Stimulated activated naive B cell treated with anti-CD40 and anti-IgM and Interleukin-4, amounts not matched to agents 10 μg/mL and 1 μg/mL and 100 μg/mL, for 72 hours (primary cell): Measurements from ENCODE around the gene PRSS56.

Experiments
- ATAC-seq, 2 donors: fragments of 150-1000 bp; cut with Tn5 transposase; replicated peaks; 2 replicates each; pipeline ENCODE4 v1.10.0; 2021; ENCODE audit warnings: moderate library complexity in 1 of 2
- DNase-seq: peaks from one replicate; pipeline ENCODE4 v3.0.0; 2021
- H3K27ac Mint-ChIP-seq: one replicate; pipeline ENCODE4 v1.8.0; 2022; ENCODE audit warnings: mild to moderate bottlenecking, mixed read lengths
- H3K27me3 Mint-ChIP-seq, 2 donors: one replicate each; pipeline ENCODE4 v1.8.0; 2022; ENCODE audit warnings: mixed read lengths in 2 of 2
- H3K36me3 Mint-ChIP-seq, 2 donors: one replicate each; pipeline ENCODE4 v1.8.0; 2022; ENCODE audit warnings: mixed read lengths in 2 of 2, mild to moderate bottlenecking in 1 of 2
- H3K4me1 Mint-ChIP-seq, 2 donors: one replicate each; pipeline ENCODE4 v1.8.0; 2022; ENCODE audit warnings: mixed read lengths in 2 of 2, mild to moderate bottlenecking in 1 of 2
- H3K4me3 Mint-ChIP-seq, 2 donors: one replicate each; pipeline ENCODE4 v1.8.0; 2022; ENCODE audit warnings: mild to moderate bottlenecking in 2 of 2, mixed read lengths in 2 of 2, moderate library complexity in 1 of 2
- H3K9me3 Mint-ChIP-seq, 2 donors: one replicate each; pipeline ENCODE4 v1.8.0; 2022; ENCODE audit warnings: mixed read lengths in 2 of 2, mild to moderate bottlenecking in 1 of 2

Gene PRSS56

DNA sequence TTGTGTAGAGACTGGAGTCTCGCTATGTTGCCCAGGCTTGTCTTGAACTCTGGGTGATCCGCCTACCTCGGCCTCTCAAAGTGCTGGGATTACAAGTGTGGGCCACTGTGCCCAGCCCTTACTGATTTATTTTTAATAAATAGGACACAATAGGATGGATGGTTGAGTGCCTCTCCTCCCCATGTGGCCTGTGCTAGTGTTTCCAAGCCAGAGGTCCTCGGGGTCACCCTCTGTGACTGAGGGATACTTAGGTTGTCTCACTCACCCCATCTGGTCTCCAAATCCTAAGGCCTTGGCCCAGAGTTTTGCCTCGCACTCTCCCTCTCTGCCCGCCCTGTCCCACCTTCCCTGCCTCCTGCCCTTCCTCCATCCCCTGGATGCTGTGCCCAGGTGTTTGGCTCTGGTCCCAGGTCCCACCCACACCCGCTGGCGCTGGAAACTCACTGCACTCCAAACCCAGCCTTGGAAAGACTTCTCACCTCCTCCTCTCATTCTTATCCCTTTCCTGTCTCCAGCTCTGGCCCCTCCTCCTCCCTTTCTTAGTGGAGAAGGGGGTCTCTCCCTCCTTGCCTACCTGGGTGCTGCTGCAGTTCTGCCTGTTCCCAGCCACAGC lies 27.8 kb upstream of the PRSS56 start:
- Mint-ChIP-seq H3K36me3 (no peaks in the 10 kb centered on the region), H3K9me3 (no peaks in the 10 kb centered on the region), H3K4me3 (no peak overlapping the region), H3K27ac (no peak overlapping the region), H3K27me3 (peaks cover 34 to 53% of the 10 kb centered on the region in 2 donors), H3K4me1 (peaks cover 3 to 7% of the 10 kb centered on the region in 2 donors)
- ATAC-seq (no peak), DNase-seq (no peak)

DNA sequence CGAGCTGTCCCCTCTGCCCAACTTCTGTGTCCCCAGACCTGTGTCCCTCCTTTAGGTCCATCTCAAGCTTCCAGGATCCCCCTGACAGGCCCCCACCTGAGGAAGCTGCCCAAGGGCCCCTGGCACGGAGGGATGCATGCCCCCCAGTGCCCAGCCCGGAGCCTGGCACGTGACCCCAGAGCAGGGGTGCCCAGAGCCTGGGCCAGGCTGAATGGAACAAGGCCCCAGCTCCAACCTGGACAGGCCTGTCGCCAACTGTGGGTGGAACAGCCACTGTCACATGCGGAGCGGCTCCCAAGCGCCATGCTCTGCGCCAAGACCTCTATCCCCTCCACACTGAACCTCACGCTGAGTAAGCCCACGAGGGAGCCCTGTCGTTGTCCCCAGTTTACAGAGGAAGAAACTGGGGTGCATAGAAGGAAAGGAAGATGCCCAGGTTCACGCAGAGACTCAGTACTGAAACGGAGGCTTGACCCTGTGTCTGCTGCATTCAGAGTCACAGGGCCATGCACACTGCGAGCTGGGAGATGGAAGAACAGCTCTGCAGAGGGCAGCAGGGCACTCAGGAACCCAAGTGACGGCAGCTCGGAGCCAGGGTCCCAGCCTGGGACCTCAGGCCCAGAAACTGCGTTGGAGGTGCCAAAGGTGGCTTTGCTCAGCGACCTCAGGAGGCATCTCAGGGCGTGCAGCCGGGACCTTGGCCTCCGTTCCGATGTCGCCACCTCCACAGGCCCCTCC lies 27.1 kb upstream of the PRSS56 start:
- H3K27me3 Mint-ChIP-seq: peaks cover 34 to 52% of the 10 kb centered on the region in 2 donors
- H3K4me1 Mint-ChIP-seq: peaks cover 3% of the 10 kb centered on the region in 2 donors
- DNase-seq: no peak

DNA sequence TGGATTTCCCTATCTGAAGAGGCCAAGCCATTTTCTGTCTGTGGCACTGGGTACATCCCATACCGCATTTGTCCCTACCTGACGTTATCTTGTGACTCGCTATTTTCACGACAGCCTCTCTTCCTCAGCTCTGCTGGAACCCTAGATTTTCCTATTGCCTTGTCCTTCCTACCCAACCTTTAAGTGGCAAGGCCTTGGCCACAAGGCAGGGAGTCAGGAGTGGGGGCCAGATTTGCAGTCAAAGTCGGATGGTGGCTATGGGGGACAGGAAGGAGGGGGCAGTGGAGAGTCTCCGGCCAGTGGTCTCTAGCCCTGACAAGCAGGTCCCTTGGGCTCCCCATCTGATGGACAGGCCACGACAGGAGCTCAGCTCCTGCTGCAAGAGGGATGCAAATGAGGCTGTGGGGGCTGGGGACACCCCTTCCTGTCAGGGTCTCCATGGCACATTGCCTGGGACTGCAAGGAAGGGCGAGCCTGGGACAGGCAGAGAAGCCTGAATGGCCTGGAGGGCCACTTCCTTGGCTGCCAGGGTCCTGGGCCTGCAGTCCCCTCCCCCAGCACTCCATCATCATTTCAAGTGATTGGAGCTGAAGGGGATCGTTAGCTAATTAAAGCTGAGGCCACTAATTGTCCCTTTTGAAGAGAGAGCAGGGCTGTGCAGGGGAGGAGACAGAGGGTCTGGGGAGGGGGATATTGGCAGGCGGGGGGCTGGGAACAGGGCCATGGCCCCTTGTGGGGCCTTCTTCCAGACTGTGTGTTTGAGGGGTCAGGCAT lies 26.3 kb upstream of the PRSS56 start:
- no peak overlapping the region for H3K4me3 Mint-ChIP-seq
- H3K36me3 Mint-ChIP-seq: no peaks in the 10 kb centered on the region
- DNase-seq: no peak
- H3K4me1 Mint-ChIP-seq: peaks cover 0 to under 1% of the 10 kb centered on the region in 2 donors
- no peak for ATAC-seq
- no peaks in the 10 kb centered on the region for H3K9me3 Mint-ChIP-seq
- H3K27ac Mint-ChIP-seq: no peak overlapping the region
- H3K27me3 Mint-ChIP-seq: peaks cover 35 to 51% of the 10 kb centered on the region in 2 donors

More for the DNA sequence above, 27.1 kb upstream of the PRSS56 start:
- Mint-ChIP-seq H3K4me3 (no peak overlapping the region), H3K9me3 (no peaks in the 10 kb centered on the region), H3K36me3 (no peaks in the 10 kb centered on the region), H3K27ac (no peak overlapping the region)
- ATAC-seq: no peak

DNA sequence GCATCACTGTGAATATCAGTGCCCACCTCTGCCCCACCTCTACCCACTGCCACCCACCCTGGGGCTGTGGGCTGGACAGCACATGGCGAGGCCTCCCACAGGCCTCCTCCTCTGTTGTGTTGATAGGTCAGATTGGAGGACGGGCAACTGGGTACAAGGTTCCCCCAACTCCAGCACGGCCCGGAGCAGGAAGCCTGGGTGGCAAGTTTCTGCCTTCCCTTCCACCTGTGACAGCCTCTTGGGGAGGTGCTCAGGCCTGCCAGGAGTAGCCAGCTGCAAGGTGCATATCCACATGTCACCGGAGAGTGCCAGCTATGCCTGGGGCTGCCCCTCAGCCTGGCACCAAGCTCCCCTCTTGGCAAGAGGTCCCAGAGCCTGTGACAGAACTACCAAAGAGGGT lies 25.6 kb upstream of the PRSS56 start:
- Mint-ChIP-seq H3K36me3 (no peaks in the 10 kb centered on the region), H3K9me3 (no peaks in the 10 kb centered on the region), H3K4me3 (no peak overlapping the region), H3K27me3 (peaks cover 34 to 50% of the 10 kb centered on the region in 2 donors), H3K27ac (no peak overlapping the region), H3K4me1 (no peaks in the 10 kb centered on the region)
- DNase-seq (no peak), ATAC-seq (no peak)

DNA sequence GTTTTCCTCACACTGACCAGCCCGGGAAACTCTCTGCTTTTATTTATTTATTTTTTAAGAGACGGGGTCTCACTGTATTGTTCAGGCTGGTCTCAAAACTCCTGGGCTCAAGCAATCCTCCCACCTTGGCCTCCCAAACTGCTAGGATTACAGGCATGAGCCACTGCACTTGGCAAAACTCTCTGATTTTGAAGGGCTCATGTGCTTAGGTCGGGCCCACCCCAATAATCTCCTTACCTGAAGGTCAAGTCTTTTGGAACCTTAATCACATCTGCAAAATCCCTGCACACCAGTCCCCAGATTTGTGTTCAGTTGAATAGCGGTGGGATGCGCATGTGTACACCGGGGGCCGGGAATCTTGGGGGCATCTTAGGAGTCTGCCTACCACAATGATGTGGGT lies 24.9 kb upstream of the PRSS56 start:
- Mint-ChIP-seq H3K9me3 (no peaks in the 10 kb centered on the region), H3K4me1 (no peaks in the 10 kb centered on the region), H3K27me3 (peaks cover 35 to 47% of the 10 kb centered on the region in 2 donors), H3K27ac (no peak overlapping the region), H3K36me3 (no peaks in the 10 kb centered on the region), H3K4me3 (no peak overlapping the region)
- DNase-seq (no peak), ATAC-seq (no peak)

DNA sequence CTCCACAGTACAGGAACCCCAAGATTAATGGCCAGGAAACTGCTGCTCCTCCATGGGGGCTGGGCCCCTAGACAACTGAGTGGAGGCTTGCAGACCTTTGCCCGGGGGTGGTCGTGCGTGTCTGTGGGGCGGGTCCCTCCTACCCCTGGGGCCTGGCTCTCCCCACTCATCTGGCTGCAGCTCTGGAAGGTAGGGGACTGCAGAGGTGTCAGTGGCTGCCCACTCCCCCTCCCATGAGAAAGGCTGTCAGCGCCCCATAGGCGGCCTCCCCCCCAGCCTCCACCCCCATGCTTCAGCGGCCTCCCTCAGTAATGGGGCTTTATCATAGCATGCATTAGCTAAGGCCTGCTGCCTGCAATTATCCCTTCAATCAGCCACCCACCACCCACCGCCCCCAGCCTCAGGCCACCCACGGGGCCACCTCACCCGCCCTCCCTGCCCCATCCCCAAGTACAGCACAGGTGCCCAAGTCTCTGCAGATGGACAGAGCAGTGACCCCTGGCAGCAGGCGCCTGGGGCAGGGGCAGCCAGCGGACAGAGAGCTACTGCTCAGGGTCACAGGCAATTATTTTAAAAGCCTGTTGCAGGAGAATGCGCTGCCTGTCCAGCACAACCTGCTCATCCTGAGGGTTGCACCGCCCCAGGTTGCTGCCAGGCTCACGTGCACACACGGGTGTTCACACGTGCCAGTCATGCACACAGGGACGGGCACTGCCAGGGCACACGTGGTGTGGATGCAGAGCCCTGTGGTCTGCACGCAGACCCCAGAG lies 23.5 kb upstream of the PRSS56 start:
- no peak for ATAC-seq
- Mint-ChIP-seq H3K9me3 (no peaks in the 10 kb centered on the region), H3K27me3 (peaks cover 31 to 42% of the 10 kb centered on the region in 2 donors), H3K4me1 (no peaks in the 10 kb centered on the region), H3K4me3 (no peak overlapping the region), H3K36me3 (no peaks in the 10 kb centered on the region), H3K27ac (no peak overlapping the region)
- no peak for DNase-seq

DNA sequence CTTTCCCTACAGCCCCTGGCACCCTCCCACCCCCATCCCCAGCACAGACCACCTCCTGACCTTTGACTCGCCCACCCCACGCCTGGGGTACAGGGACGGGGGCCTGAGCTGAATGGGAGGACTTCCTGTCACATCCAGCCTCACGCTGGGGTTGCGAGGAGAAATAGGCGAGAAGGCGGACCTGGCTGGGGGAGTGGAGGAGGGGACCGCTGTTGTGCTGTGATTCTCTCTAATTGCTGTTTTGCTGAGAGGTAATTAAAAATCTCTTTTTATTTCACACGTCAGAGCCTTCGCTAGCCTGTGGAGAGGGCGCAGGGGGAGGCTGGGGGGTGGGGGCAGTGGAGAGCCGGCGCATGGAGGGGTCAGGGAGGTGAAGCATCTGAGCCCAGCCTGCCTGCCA lies 22.8 kb upstream of the PRSS56 start:
- ATAC-seq: no peak
- H3K36me3 Mint-ChIP-seq: no peaks in the 10 kb centered on the region
- H3K27me3 Mint-ChIP-seq: peaks cover 33 to 43% of the 10 kb centered on the region in 2 donors
- no peak overlapping the region for H3K27ac Mint-ChIP-seq
- H3K9me3 Mint-ChIP-seq: no peaks in the 10 kb centered on the region
- DNase-seq: no peak
- H3K4me1 Mint-ChIP-seq: peaks cover under 1 to 2% of the 10 kb centered on the region in 2 donors
- no peak overlapping the region for H3K4me3 Mint-ChIP-seq

DNA sequence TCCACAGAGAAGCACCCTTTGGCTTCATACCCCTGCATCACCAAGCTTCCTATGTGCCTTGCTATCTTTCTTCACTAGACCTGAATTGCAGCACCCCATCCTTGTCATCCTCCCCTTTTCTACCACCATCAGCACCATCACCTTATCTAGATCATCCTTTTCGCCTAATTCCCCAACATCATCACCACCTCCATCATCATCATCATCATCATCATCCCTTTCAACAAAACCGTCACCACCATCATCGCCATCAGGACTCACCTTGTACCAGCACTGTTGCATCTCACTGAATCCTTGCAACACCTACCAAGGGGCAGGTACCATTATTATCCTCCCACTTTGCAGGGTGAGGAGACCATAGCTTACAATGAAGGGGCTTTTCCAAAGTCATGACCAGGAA lies 21.7 kb upstream of the PRSS56 start:
- ATAC-seq (no peak), DNase-seq (no peak)
- H3K9me3 Mint-ChIP-seq: no peaks in the 10 kb centered on the region
- H3K4me1 Mint-ChIP-seq: peaks cover 4 to 13% of the 10 kb centered on the region in 2 donors
- H3K27ac Mint-ChIP-seq: no peak overlapping the region
- H3K36me3 Mint-ChIP-seq: no peaks in the 10 kb centered on the region
- H3K27me3 Mint-ChIP-seq: peaks cover 33 to 43% of the 10 kb centered on the region in 2 donors
- no peak overlapping the region for H3K4me3 Mint-ChIP-seq

DNA sequence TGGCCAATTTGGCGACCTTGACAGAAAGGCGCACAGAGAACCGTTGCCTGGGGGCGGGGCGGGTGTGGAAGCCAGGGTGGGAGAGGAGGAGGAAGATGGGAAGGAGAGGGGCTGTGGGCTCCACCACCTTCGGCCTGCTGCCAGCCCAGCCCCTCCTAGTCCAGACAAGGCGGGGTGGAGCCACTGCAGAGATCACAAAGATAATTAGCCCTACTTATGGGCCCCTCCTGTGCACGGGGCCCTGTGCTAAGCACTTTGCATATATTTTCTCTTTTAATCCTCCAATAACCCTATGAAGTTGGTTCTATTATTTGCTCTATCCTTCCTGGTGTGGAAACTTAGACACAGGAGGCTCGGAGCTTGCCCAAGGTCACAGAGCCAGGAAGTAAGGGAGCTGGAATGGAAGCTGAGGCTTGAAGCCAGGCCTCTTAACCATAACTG lies 18.8 kb upstream of the PRSS56 start:
- H3K36me3 Mint-ChIP-seq: no peaks in the 10 kb centered on the region
- H3K27me3 Mint-ChIP-seq: peaks cover 56 to 71% of the 10 kb centered on the region in 2 donors
- no peaks in the 10 kb centered on the region for H3K9me3 Mint-ChIP-seq
- no peak overlapping the region for H3K4me3 Mint-ChIP-seq
- DNase-seq (no peak), ATAC-seq (no peak)
- H3K27ac Mint-ChIP-seq: no peak overlapping the region
- peaks cover 12 to 22% of the 10 kb centered on the region in 2 donors for H3K4me1 Mint-ChIP-seq

DNA sequence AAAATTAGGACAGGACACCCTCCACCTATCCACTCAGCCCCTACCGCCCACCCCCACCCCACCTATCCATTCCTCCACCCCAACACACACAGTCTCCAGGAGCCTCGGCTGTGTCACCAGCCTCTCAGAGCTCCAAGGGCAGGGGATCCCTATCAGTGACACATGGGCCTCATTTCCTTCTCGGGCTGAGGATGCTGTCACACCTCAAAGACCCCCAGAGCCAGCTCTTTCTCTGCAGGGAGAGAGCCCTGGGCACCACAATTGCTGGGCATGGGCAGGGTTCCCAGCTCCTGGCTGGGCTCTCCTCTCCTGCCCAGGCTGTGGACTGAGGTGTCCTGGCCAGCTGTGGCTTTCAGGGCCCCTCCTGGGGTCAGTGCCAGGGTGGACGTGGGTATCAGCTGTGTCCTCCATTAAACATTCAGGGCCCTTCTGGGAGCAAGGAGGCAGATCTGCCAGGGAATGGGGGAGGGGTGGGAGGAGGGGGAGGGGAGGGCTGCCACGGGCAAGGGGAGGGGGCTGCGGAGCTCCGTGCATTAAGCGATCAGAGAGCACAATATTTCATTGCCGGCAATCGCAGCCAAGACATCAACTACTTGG lies 18.3 kb upstream of the PRSS56 start:
- Mint-ChIP-seq H3K27ac (no peak overlapping the region), H3K27me3 (peaks cover 59 to 75% of the 10 kb centered on the region in 2 donors), H3K4me1 (peaks cover 12 to 22% of the 10 kb centered on the region in 2 donors), H3K4me3 (no peak overlapping the region), H3K36me3 (no peaks in the 10 kb centered on the region), H3K9me3 (no peaks in the 10 kb centered on the region)
- no peak for DNase-seq
- no peak for ATAC-seq

DNA sequence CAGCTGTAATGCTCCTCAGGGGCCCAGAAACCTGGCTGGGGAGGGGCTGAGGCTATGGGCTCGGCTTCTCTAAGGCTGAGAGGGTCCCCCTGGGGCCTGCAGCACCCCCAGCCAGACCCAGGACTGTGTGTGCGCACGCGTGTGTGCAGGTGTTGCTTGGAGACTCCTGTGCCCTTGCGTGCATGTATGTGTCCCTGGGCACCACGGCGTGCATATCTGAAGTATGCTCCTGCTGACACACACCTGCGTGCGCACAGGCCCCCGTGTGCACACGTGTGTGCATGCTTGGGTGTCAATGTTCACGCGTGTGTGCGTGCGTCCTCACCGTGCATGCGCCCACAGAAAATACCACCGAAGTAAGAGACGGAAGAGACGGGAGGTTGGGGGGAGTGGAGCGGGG lies 17.7 kb upstream of the PRSS56 start:
- H3K27ac Mint-ChIP-seq: peak overlapping the region; percentile 94
- peak; percentile 62 to 72 for ATAC-seq
- peaks cover 64 to 76% of the 10 kb centered on the region in 2 donors for H3K27me3 Mint-ChIP-seq
- peaks cover 12 to 22% of the 10 kb centered on the region in 2 donors for H3K4me1 Mint-ChIP-seq
- no peaks in the 10 kb centered on the region for H3K9me3 Mint-ChIP-seq
- H3K36me3 Mint-ChIP-seq: no peaks in the 10 kb centered on the region
- H3K4me3 Mint-ChIP-seq: peak overlapping the region; percentile 75 to 88
- DNase-seq: no peak

DNA sequence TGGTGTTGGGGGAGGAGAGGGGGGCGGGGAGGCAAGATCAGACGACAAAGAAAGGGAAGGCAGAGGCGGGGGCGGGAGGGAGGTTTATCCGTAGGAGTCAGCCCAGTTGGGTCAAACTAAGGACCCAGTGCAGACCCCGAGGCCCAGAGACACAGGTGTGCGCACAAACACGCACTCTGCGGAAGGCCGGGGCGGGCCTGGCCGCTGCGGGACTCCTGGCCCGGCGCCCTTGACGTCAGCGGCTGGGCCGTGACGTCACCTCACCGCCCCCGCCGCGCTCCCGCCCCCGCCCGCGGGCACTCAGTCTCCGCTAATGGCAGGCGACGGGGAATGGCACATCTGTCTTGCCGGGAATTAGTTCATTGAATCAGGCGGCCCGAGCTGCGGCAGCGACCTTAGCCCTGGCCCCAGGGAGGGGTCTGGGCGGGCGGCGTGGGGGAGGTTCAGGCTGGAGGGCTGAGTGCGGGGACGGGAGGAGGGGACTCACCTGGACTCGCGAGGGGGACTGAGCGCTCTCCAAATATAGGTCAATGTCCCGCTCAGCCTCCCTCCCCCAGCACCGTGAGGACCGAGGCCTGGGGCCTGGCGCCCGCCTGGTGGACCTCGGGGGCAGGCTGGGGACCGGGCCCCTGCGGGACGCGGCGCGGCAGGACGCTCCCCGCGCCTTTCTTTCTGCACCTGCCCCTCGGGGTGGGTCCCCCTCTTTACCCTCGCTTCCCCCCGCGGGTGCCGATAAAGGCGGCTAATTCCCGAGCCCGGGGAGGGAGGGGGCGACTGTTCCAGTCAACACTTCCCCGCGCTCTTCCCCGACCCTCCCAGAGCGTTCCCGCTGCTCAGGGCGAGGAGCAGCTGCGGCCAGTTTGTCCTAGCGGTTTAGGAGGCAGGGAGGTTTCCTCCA lies 17.0 kb upstream of the PRSS56 start:
- Mint-ChIP-seq H3K4me3 (peak overlapping the region; percentile 67 to 76), H3K27ac (peak overlapping the region; percentile 74)
- DNase-seq: peak; percentile 41

DNA sequence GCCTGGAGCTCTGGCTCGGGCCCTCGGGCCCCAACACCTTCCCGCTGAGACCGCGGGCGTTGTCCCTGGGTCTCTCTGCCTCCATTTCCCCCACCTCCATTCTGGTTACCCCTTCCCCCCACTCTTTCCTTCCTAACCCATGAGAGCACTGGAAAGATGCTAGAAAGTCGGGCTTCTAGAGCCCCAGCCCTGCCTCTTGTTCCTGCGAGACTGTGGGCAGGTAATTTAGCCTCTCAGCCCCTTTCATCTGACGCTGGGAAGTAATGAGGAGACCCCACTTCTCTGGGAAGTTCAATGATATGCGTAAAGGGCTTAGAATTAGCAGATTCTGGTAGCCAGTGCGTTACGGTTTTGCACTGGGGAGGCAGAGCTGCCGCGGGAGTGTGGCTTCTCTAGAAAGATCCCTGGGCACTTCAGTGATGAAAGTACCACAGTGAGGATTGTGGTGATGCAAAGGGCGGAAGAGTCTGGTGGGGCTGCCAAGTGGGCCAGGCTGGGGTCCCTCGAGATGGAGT lies 16.3 kb upstream of the PRSS56 start:
- Mint-ChIP-seq H3K4me3 (peak overlapping the region; percentile 67 to 76), H3K27me3 (peaks cover 63 to 72% of the 10 kb centered on the region in 2 donors), H3K27ac (peak overlapping the region; percentile 44), H3K9me3 (no peaks in the 10 kb centered on the region), H3K36me3 (no peaks in the 10 kb centered on the region), H3K4me1 (peaks cover 12 to 22% of the 10 kb centered on the region in 2 donors)
- ATAC-seq: no peak
- DNase-seq: no peak

More for the DNA sequence above, 17.0 kb upstream of the PRSS56 start:
- Mint-ChIP-seq H3K27me3 (peaks cover 68 to 75% of the 10 kb centered on the region in 2 donors), H3K36me3 (no peaks in the 10 kb centered on the region), H3K4me1 (peaks cover 12 to 22% of the 10 kb centered on the region in 2 donors), H3K9me3 (no peaks in the 10 kb centered on the region)
- peak; percentile 60 to 62 for ATAC-seq
